Stomach (tissue), 9 donors: ENCODE data around the gene ANGPTL7. TPM values are rescaled to one million over a fixed set of nuclear protein-coding genes. Genes with fewer than 3 reads are reported as not detected.

Experiments used
- DNase-seq, 2 donors: peaks; one replicate each; pipeline versions ENCODE4 v3.0.0 to v3.0.0-alpha.2; 2013 to 2019
- H3K27ac ChIP-seq, 5 donors: fragments of 200-600 bp in 4 of 5; sonication (generic) in 4 of 5; one replicate each; pipeline ENCODE4 v1.5.1; 2013 to 2019; ENCODE audit warnings: mild to moderate bottlenecking in 1 of 5, moderate library complexity in 1 of 5
- H3K27me3 ChIP-seq, 3 donors: fragments of 200-600 bp; sonication (generic); one replicate each; pipeline ENCODE4 v1.5.1; 2017 to 2019; ENCODE audit warnings: mixed run types in 1 of 3
- H3K36me3 ChIP-seq, 4 donors: fragments of 200-600 bp; sonication (generic); 1 replicate in 3 of 4; 2 replicates in 1 of 4; pipeline ENCODE4 v1.5.1; 2016 to 2019
- H3K4me1 ChIP-seq, 4 donors: fragments of 200-600 bp; sonication (generic); one replicate each; pipeline ENCODE4 v1.5.1; 2016 to 2019
- H3K4me3 ChIP-seq, 4 donors: fragments of 200-600 bp; sonication (generic) in 3 of 4; one replicate each; pipeline ENCODE4 v1.5.1; 2016 to 2019; ENCODE audit warnings: mild to moderate bottlenecking in 1 of 4
- H3K9me3 ChIP-seq, 4 donors: fragments of 200-600 bp; sonication (generic); one replicate each; pipeline ENCODE4 v1.5.1; 2016 to 2019
- CTCF ChIP-seq, 7 experiments: fragments of 450-650 bp in 4 of 7; fragments of 200-600 bp in 3 of 7; sonication (generic) in 3 of 7; IDR thresholded peaks; one replicate each; pipeline ENCODE4 v1.5.1; 2016 to 2019; ENCODE audit warnings: antibody characterized with exemption in 7 of 7, control low read depth in 2 of 7, mild to moderate bottlenecking in 1 of 7
- EP300 ChIP-seq: sonication (generic); formaldehyde crosslinking; IDR thresholded peaks from one replicate; pipeline ENCODE4 v1.6.1; 2017; ENCODE audit warnings: antibody characterized with exemption
- POLR2A ChIP-seq, 4 donors: fragments of 450-650 bp; IDR thresholded peaks; one replicate each; pipeline ENCODE4 v1.6.1; 2016; ENCODE audit warnings: antibody characterized with exemption in 4 of 4, control low read depth in 2 of 4, mild to moderate bottlenecking in 1 of 4, moderate library complexity in 1 of 4
- POLR2AphosphoS5 ChIP-seq, 3 donors: sonication (generic); formaldehyde crosslinking; IDR thresholded peaks; one replicate each; pipeline ENCODE4 v1.6.1; 2016; ENCODE audit warnings: antibody characterized with exemption in 3 of 3
- WGBS, 5 donors: extraction: QIAGEN DNeasy Blood & Tissue Kit in 3 of 5; methylation state at CpG; one replicate each; pipeline versions ENCODE4 v1.1.5 to v1.1.7; 2013 to 2018; 5-methylcytosine and 5-hydroxymethylcytosine counted together
- intact Hi-C: fragments of 100-400 bp; cut with DNase I; formaldehyde crosslinking; loops from one replicate; pipeline ENCODE4 v1.15.1; 2023; ENCODE audit warnings: low total_unique reads
- polyA plus RNA-seq, 3 donors: library from polyadenylated mRNA; stranded (reverse); fragments of 200-250 nt; gene quantifications; one replicate each; pipeline ENCODE4 v1.2.3, GENCODE V29; 2013
- total RNA-seq, 5 donors: library from RNA; depleted of rRNA; stranded (reverse); fragments of >200 nt; gene quantifications; one replicate each; pipeline versions ENCODE4 v1.1.0 to v1.2.3, GENCODE V29; 2014 to 2016
- donor health status: healthy with polysubstance abuse.
- donor health status: Bipolar disorder and iron deficiency.
- donor health status: healthy.

The ANGPTL7 gene
- total and polyA plus RNA-seq, 8 donors, result 0.55 to 2.6 (median 1.6) TPM; not detected in 5

- H3K9me3 ChIP-seq, result no peaks in the 10 kb centered on the region
- no peak overlapping the region for H3K4me3 ChIP-seq
- 93 to 96% (median 95%) methylated on average over 11 of the region's 11 CpGs for WGBS, 5 donors
- peaks cover 0 to 18% (median 7%) of the 10 kb centered on the region in 4 donors for H3K4me1 ChIP-seq
- DNase-seq, result no peak
- no peak overlapping the region for H3K27ac ChIP-seq
- peaks cover 28 to 98% (median 93%) of the 10 kb centered on the region in 4 donors for H3K36me3 ChIP-seq
- intact Hi-C loops, result no loop called here
- no peak for TF ChIP-seq EP300
- TF ChIP-seq CTCF (IDR thresholded peaks at IDR 0.05), result no peak
- TF ChIP-seq POLR2A (IDR thresholded peaks at IDR 0.05), result no peak
- no peak for TF ChIP-seq POLR2AphosphoS5 (IDR thresholded peaks at IDR 0.05)
- no peaks in the 10 kb centered on the region for H3K27me3 ChIP-seq
Observed at GRCh38 chr1:11193376-11193775, 4.2 kb downstream of the ANGPTL7 start.

GRCh38 chr1:11194407-11195176 lies 5.4 kb downstream of the ANGPTL7 start:
- TF ChIP-seq EP300 (no peak), POLR2A (IDR thresholded peaks at IDR 0.05) (no peak), POLR2AphosphoS5 (IDR thresholded peaks at IDR 0.05) (no peak), CTCF (IDR thresholded peaks at IDR 0.05) (no peak)
- Histone ChIP-seq H3K9me3 (no peaks in the 10 kb centered on the region), H3K4me1 (peaks cover 0 to 8% (median 1%) of the 10 kb centered on the region in 4 donors), H3K4me3 (no peak overlapping the region), H3K27ac (no peak overlapping the region), H3K27me3 (no peaks in the 10 kb centered on the region), H3K36me3 (peaks cover 36 to 99% (median 98%) of the 10 kb centered on the region in 4 donors)
- no peak for DNase-seq
- intact Hi-C loops, result no loop called here
- 90 to 95% (median 95%) methylated on average over 14 of the region's 14 CpGs for WGBS, 5 donors

- Histone ChIP-seq H3K9me3 (no peaks in the 10 kb centered on the region), H3K4me3 (no peak overlapping the region), H3K27ac (no peak overlapping the region), H3K4me1 (no peaks in the 10 kb centered on the region), H3K27me3 (no peaks in the 10 kb centered on the region), H3K36me3 (peaks cover 29 to 100% (median 100%) of the 10 kb centered on the region in 4 donors)
- 92 to 100% (median 92%) methylated on average over 2 of the region's 2 CpGs for WGBS, 5 donors
- no peak for DNase-seq
- TF ChIP-seq CTCF (IDR thresholded peaks at IDR 0.05), result no peak
- no peak for TF ChIP-seq POLR2A (IDR thresholded peaks at IDR 0.05)
- TF ChIP-seq POLR2AphosphoS5 (IDR thresholded peaks at IDR 0.05), result no peak
- no peak for TF ChIP-seq EP300
- intact Hi-C loops, result no loop called here
Observed at GRCh38 chr1:11196945-11197344, 7.8 kb downstream of the ANGPTL7 start.

GRCh38 chr1:11197359-11197758 lies 8.2 kb downstream of the ANGPTL7 start:
- Histone ChIP-seq H3K4me3 (no peak overlapping the region), H3K9me3 (no peaks in the 10 kb centered on the region), H3K4me1 (no peaks in the 10 kb centered on the region), H3K27ac (no peak overlapping the region), H3K27me3 (no peaks in the 10 kb centered on the region), H3K36me3 (peaks cover 29 to 100% (median 100%) of the 10 kb centered on the region in 4 donors)
- no peak for TF ChIP-seq EP300
- TF ChIP-seq CTCF (IDR thresholded peaks at IDR 0.05), result no peak
- TF ChIP-seq POLR2A (IDR thresholded peaks at IDR 0.05), result no peak
- WGBS, 5 donors, result 92 to 99% (median 97%) methylated on average over 4 of the region's 4 CpGs
- no peak for DNase-seq
- intact Hi-C loops, result no loop called here
